OCI-LY7 (cell line): ENCODE results near the gene INSRR. TPM values are rescaled to one million over a fixed set of nuclear protein-coding genes. Genes with fewer than 3 reads are reported as not detected.

Experiments
- BruUV-seq: library from RNA; stranded (reverse); fragments of 400-500 nt; replicated peaks from 2 replicates; lab custom pipeline; 2021; lab: Mats Ljungman, UMichigan
- CTCF ChIA-PET: fragments of 300-600 bp; sonication (Branson Sonifier 250); formaldehyde crosslinking; loops from one replicate; lab custom pipeline; 2022; ENCODE audit warnings: antibody characterized with exemption; ENCODE audit not compliant: unreplicated experiment; lab: Charles Lee
- POLR2A ChIA-PET: fragments of 300-600 bp; sonication (Branson Sonifier 250); formaldehyde crosslinking; loops from one replicate; lab custom pipeline; 2022; ENCODE audit warnings: antibody characterized with exemption; lab: Charles Lee
- DNase-seq: peaks from one replicate; pipeline ENCODE4 v3.0.0-alpha.2; 2015; ENCODE audit warnings: low spot score
- H2AFZ ChIP-seq: fragments of 200-600 bp; sonication (generic), shearing (Covaris generic); 2 replicates; pipeline ENCODE4 v1.6.1; 2014; ENCODE audit warnings: mild to moderate bottlenecking, antibody characterized with exemption, low read length, moderate library complexity
- H3K27ac ChIP-seq: fragments of 200-600 bp; sonication (generic); 2 replicates; pipeline ENCODE4 v1.5.1; 2014; ENCODE audit warnings: mixed run types, low read depth, mild to moderate bottlenecking, moderate library complexity, low read length, inconsistent platforms; ENCODE audit not compliant: poor library complexity, severe bottlenecking
- H3K36me3 ChIP-seq: fragments of 200-600 bp; sonication (generic); 2 replicates; pipeline ENCODE4 v1.6.1; 2014; ENCODE audit warnings: mild to moderate bottlenecking, antibody characterized with exemption, low read length, moderate library complexity, mixed read lengths; ENCODE audit not compliant: insufficient read depth
- H3K4me1 ChIP-seq: fragments of 200-600 bp; sonication (generic); 2 replicates; pipeline ENCODE4 v1.5.1; 2014; ENCODE audit warnings: mild to moderate bottlenecking, low read length; ENCODE audit not compliant: insufficient read depth, poor library complexity, severe bottlenecking
- H3K4me2 ChIP-seq: fragments of 200-600 bp; sonication (generic); 2 replicates; pipeline ENCODE4 v1.6.1; 2014; ENCODE audit warnings: mild to moderate bottlenecking, low read length
- H3K4me3 ChIP-seq: fragments of 200-600 bp; sonication (generic); 2 replicates; pipeline ENCODE4 v1.5.1; 2014; ENCODE audit warnings: mild to moderate bottlenecking, low read depth, low read length; ENCODE audit not compliant: poor library complexity, severe bottlenecking
- H3K79me2 ChIP-seq: fragments of 200-600 bp; sonication (generic); 2 replicates; pipeline ENCODE4 v1.6.1; 2016; ENCODE audit warnings: low read depth, mild to moderate bottlenecking, low read length, moderate library complexity, mixed read lengths; ENCODE audit not compliant: insufficient read depth
- H3K9me2 ChIP-seq: fragments of 200-600 bp; sonication (generic); 2 replicates; pipeline ENCODE4 v1.6.1; 2016; ENCODE audit warnings: mild to moderate bottlenecking, low read length, mixed read lengths; ENCODE audit not compliant: insufficient read depth
- H3K9me3 ChIP-seq: fragments of 200-600 bp; sonication (generic); 2 replicates; pipeline ENCODE4 v1.6.1; 2014; ENCODE audit warnings: mild to moderate bottlenecking, mixed run types, low read length, mixed read lengths
- H4K20me1 ChIP-seq: fragments of 200-600 bp; sonication (generic); 2 replicates; pipeline ENCODE4 v1.6.1; 2014; ENCODE audit warnings: mild to moderate bottlenecking, antibody characterized with exemption, low read length, moderate library complexity, mixed read lengths; ENCODE audit not compliant: insufficient read depth
- CTCF ChIP-seq: fragments of 200-600 bp; sonication (generic); conservative IDR thresholded peaks from 2 replicates; pipeline ENCODE4 v1.5.1; 2014; ENCODE audit warnings: mild to moderate bottlenecking, antibody characterized with exemption, low read length, moderate library complexity, mixed read lengths
- EZH2phosphoT487 ChIP-seq: fragments of 200-600 bp; sonication (generic); IDR thresholded peaks from 2 replicates; pipeline ENCODE4 v1.6.1; 2018; ENCODE audit warnings: low read depth, borderline replicate concordance, mild to moderate bottlenecking, mixed run types, antibody characterized with exemption, low read length, moderate library complexity, mixed read lengths
- intact Hi-C: fragments of 100-400 bp; cut with micrococcal nuclease; formaldehyde crosslinking; loops from one replicate; pipeline ENCODE4 v1.10.0; 2022; ENCODE audit not compliant: unreplicated experiment
- total RNA-seq, 2 experiments: library from RNA; depleted of rRNA in 1 of 2; stranded (reverse); fragments of >200 nt in 1 of 2; shearing (Covaris generic) in 1 of 2; gene quantifications; 2 replicates each; pipeline ENCODE4 v1.2.3, GENCODE V29; 2014 to 2022

INSRR gene
- total RNA-seq, 2 experiments from 2014 or later: not detected

GRCh38 chr1:156803086-156803851 is 55.6 kb downstream of the INSRR start:
- Histone ChIP-seq H3K9me3 (no peaks in the 10 kb centered on the region), H3K4me2 (no peak overlapping the region), H2AFZ (no peak overlapping the region), H3K4me1 (peaks cover 6% of the 10 kb centered on the region), H3K4me3 (no peak overlapping the region), H3K27ac (no peak overlapping the region), H3K9me2 (no peaks in the 10 kb centered on the region), H3K79me2 (no peaks in the 10 kb centered on the region), H4K20me1 (no peaks in the 10 kb centered on the region), H3K36me3 (peaks cover 40% of the 10 kb centered on the region)
- ChIA-PET POLR2A (no interaction called here), CTCF (no interaction called here)
- intact Hi-C loops: no loop called here
- no TSS peak for BruUV-seq
- TF ChIP-seq EZH2phosphoT487 (no peak), CTCF (no peak)
- no peak for DNase-seq

GRCh38 chr1:156802421-156802935 is 56.4 kb downstream of the INSRR start:
- peaks cover 48% of the 10 kb centered on the region for H3K36me3 ChIP-seq
- H4K20me1 ChIP-seq: 0 out of 2 replicates have a peak, but pooled peaks cover 3% of the 10 kb centered on the region
- TF ChIP-seq CTCF (no peak), EZH2phosphoT487 (no peak)
- intact Hi-C loops: no loop called here
- POLR2A ChIA-PET: no interaction called here
- no peak overlapping the region for H3K4me2 ChIP-seq
- CTCF ChIA-PET: no interaction called here
- DNase-seq: no peak
- peaks cover 2% of the 10 kb centered on the region for H3K4me1 ChIP-seq
- BruUV-seq: no TSS peak
- H3K9me3 ChIP-seq: no peaks in the 10 kb centered on the region
- H2AFZ ChIP-seq: no peak overlapping the region
- no peak overlapping the region for H3K27ac ChIP-seq
- no peak overlapping the region for H3K4me3 ChIP-seq
- H3K79me2 ChIP-seq: no peaks in the 10 kb centered on the region
- H3K9me2 ChIP-seq: no peaks in the 10 kb centered on the region
